ENCODE measurements around the gene C16orf95.

DNA sequence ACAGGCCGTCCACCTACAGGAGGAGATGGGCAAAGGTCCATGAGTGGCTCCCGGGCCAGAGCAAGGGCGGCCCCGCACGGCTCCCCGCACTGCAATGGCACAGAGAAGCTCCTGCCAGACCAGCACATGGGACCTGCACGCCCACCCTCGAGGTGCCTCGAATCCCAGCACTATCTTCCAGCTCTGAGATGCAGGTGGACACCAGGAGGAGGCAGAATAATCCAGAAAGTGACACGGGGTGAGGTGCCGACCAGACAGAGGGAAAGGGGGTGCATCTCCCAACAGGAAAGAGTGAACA lies 26.5 kb upstream of the C16orf95 start:
- no peak for TF ChIP-seq EZH2phosphoT487 (IDR thresholded peaks at IDR 0.05; ENCODE audit: low read depth)
- TF ChIP-seq, protein P1, sequence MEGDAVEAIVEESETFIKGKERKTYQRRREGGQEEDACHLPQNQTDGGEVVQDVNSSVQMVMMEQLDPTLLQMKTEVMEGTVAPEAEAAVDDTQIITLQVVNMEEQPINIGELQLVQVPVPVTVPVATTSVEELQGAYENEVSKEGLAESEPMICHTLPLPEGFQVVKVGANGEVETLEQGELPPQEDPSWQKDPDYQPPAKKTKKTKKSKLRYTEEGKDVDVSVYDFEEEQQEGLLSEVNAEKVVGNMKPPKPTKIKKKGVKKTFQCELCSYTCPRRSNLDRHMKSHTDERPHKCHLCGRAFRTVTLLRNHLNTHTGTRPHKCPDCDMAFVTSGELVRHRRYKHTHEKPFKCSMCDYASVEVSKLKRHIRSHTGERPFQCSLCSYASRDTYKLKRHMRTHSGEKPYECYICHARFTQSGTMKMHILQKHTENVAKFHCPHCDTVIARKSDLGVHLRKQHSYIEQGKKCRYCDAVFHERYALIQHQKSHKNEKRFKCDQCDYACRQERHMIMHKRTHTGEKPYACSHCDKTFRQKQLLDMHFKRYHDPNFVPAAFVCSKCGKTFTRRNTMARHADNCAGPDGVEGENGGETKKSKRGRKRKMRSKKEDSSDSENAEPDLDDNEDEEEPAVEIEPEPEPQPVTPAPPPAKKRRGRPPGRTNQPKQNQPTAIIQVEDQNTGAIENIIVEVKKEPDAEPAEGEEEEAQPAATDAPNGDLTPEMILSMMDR (IDR thresholded peaks at IDR 0.05; ENCODE audit: low read depth, low read length): no peak

All from OCI-LY3 (cell line).